Epithelial cell of proximal tubule (primary cell): ENCODE data around the gene LYRM4. TPM values are rescaled to one million over a fixed set of nuclear protein-coding genes. Genes with fewer than 3 reads are reported as not detected.

ENCODE experiments used
- DNase-seq: peaks from one replicate; pipeline ENCODE4 v3.0.0-alpha.2; 2011; ENCODE audit warnings: low read depth
- H3K4me3 ChIP-seq: 2 replicates; pipeline ENCODE4 v1.5.1; 2011; ENCODE audit warnings: low read depth, mild to moderate bottlenecking, low read length
- CTCF ChIP-seq: conservative IDR thresholded peaks from 2 replicates; pipeline ENCODE4 v1.5.1; 2012; ENCODE audit warnings: low read depth, mild to moderate bottlenecking, low read length
- total RNA-seq: library from RNA; depleted of rRNA; stranded (reverse); fragments of >200 nt; gene quantifications from 2 replicates; pipeline ENCODE4 v1.2.3, GENCODE V29; 2015

LYRM4 gene
- total RNA-seq, 1 donor from 2014 or later: 17.8 TPM

GRCh38 chr6:5082487-5083306, 178.1 kb downstream of the LYRM4 start:
- peak overlapping the region; percentile 37 for H3K4me3 ChIP-seq
- no peak for TF ChIP-seq CTCF
- peak; percentile 89 for DNase-seq

GRCh38 chr6:5081955-5082354, 178.8 kb downstream of the LYRM4 start:
- no peak overlapping the region for H3K4me3 ChIP-seq
- no peak for DNase-seq
- TF ChIP-seq CTCF: no peak

GRCh38 chr6:5081182-5081581, 179.6 kb downstream of the LYRM4 start:
- DNase-seq: no peak
- no peak overlapping the region for H3K4me3 ChIP-seq
- no peak for TF ChIP-seq CTCF

- no peak overlapping the region for H3K4me3 ChIP-seq
- no peak for TF ChIP-seq CTCF
- no peak for DNase-seq
These were observed 180.2 kb downstream of the LYRM4 start for GRCh38 chr6:5080574-5080973.

- no peak overlapping the region for H3K4me3 ChIP-seq
- DNase-seq: no peak
- TF ChIP-seq CTCF: no peak
These were observed 181.1 kb downstream of the LYRM4 start for GRCh38 chr6:5079692-5080091.

GRCh38 chr6:5078121-5078669, 182.6 kb downstream of the LYRM4 start:
- peak; percentile 38 for TF ChIP-seq CTCF
- no peak for DNase-seq
- no peak overlapping the region for H3K4me3 ChIP-seq

- no peak for TF ChIP-seq CTCF
- no peak for DNase-seq
- no peak overlapping the region for H3K4me3 ChIP-seq
These were observed 183.8 kb downstream of the LYRM4 start for GRCh38 chr6:5076931-5077330.
